Measurements from ENCODE around the gene PPP2R5A. TPM values are rescaled to one million over a fixed set of nuclear protein-coding genes. Genes with fewer than 3 reads are reported as not detected.
"Not testable (repeated sequence)": the region's sequence is repeated elsewhere in the genome, so short reads cannot be mapped to it uniquely, and the experiment has no call there.

Gene PPP2R5A
- total RNA-seq, 2 experiments from 2014 or later = 32.9 to 34.3 TPM

DNA sequence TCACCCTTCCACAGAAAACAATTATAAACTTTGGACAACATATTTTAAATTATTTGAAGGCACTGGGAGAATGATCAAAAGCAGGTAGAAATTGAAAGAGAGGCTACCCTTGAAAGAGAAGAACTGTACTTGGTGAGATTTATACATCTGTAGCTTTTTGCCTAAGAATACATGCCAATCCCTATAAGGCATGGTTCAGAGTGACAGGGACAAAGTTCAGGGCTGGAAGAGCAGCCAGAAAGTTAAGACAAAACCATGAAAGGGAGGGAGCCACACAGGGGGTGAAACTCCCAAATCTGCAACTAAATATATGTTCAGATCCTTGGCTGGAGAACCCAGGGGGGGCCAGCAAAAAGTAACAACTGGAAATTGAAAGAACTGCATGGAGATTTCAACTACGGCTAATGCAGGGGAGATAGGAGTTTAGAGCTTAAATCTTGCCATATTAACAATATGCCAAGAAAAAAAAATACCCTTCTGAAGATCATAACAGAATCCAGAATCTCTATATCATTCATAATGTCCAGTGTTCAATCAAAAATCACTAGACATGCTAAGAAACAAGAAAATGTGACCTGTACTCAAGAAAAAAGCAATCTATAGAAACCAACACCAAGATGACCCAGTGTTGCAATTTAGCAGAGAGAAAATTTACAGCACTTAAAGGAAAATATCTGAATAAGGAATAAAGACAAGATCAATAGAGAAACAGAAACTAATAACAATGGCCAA is 103.9 kb downstream of the PPP2R5A start:
- Mint-ChIP-seq H3K36me3 (peaks cover 59% of the 10 kb centered on the region), H3K27ac (no peak overlapping the region), H3K27me3 (no peaks in the 10 kb centered on the region), H3K4me1 (peaks cover 6% of the 10 kb centered on the region), H3K4me3 (no peak overlapping the region), H3K9me3 (peaks cover 17% of the 10 kb centered on the region)
- DNase-seq = no peak

DNA sequence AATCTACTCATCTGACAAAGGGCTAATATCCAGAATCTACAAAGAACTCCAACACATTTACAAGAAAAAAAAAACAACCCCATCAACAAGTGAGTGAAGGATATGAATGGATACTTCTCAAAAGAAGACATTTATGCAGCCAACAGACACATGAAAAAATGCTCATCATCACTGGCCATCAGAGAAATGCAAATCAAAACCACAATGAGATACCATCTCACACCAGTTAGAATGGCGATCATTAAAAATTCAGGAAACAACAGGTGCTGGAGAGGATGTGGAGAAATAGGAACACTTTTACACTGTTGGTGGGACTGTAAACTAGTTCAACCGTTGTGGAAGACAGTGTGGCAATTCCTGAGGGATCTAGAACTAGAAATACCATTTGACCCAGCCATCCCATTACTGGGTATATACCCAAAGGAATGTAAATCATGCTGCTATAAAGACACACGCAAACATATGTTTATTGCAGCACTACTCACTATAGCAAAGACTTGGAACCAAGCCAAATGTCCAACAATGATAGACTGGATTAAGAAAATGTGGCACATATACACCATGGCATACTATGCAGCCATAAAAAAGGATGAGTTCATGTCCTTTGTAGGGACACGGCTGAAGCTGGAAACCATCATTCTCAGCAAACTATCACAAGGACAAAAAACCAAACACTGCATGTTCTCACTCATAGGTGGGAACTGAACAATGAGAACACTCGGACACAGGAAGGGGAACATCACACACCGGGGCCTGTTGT is 110.6 kb downstream of the PPP2R5A start:
- H3K27ac Mint-ChIP-seq, H3K4me3 Mint-ChIP-seq, DNase-seq, H3K27me3 Mint-ChIP-seq, H3K4me1 Mint-ChIP-seq: not testable (repeated sequence)
- Mint-ChIP-seq H3K9me3 (peaks cover 29% of the 10 kb centered on the region), H3K36me3 (peaks cover 78% of the 10 kb centered on the region)

DNA sequence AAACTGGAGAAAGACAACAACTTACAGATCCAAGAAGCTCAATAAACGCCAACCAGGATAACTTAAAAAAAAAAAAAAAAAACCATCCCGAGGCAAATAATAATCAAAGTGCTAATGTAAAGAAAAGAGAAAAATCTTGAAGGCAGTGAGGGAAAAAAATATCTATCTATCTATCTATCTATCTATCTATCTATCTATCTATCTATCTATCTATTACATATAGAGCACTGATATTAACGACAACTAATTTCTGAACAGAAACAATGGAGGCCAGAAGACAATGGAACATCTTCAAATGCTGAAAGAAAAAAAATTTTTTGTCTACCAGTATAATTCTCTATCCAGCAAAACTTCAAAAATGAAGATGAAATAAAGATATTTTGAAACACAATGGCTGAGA is 111.4 kb downstream of the PPP2R5A start:
- DNase-seq = no peak
- H3K36me3 Mint-ChIP-seq = peaks cover 70% of the 10 kb centered on the region
- no peak overlapping the region for H3K4me3 Mint-ChIP-seq
- no peaks in the 10 kb centered on the region for H3K27me3 Mint-ChIP-seq
- H3K27ac Mint-ChIP-seq = no peak overlapping the region
- peaks cover 25% of the 10 kb centered on the region for H3K9me3 Mint-ChIP-seq
- H3K4me1 Mint-ChIP-seq = peaks cover 8% of the 10 kb centered on the region

GRCh38 chr1:212397171-212397570 is 112.0 kb downstream of the PPP2R5A start:
- peaks cover 8% of the 10 kb centered on the region for H3K4me1 Mint-ChIP-seq
- H3K9me3 Mint-ChIP-seq = peaks cover 21% of the 10 kb centered on the region
- no peaks in the 10 kb centered on the region for H3K27me3 Mint-ChIP-seq
- H3K27ac Mint-ChIP-seq = no peak overlapping the region
- H3K4me3 Mint-ChIP-seq = no peak overlapping the region
- H3K36me3 Mint-ChIP-seq = peaks cover 70% of the 10 kb centered on the region
- DNase-seq = no peak

DNA sequence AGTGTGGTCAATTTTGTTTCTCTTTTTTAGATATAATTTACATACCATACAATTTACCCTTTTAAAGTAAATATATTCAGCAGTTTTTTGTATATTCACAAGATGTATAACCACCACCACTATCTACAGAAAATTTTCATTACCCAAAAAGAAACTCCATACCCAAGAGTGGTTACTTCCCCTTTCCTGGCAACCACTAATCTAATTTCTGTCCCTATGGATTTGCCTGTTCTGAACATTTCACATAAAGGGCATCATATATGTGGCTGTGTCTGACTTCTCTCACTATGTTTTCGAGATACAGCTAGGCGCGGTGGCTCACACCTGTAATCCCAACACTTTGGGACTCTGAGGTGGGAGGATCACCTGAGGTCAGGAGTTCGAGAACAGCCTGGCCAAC is 115.8 kb downstream of the PPP2R5A start:
- Mint-ChIP-seq H3K4me3 (no peak overlapping the region), H3K27ac (no peak overlapping the region), H3K36me3 (peaks cover 62% of the 10 kb centered on the region), H3K4me1 (peaks cover 2% of the 10 kb centered on the region), H3K27me3 (no peaks in the 10 kb centered on the region), H3K9me3 (peaks cover 16% of the 10 kb centered on the region)
- no peak for DNase-seq

- H3K36me3 Mint-ChIP-seq = peaks cover 59% of the 10 kb centered on the region
- H3K27ac Mint-ChIP-seq = no peak overlapping the region
- H3K27me3 Mint-ChIP-seq = no peaks in the 10 kb centered on the region
- peaks cover 2% of the 10 kb centered on the region for H3K4me1 Mint-ChIP-seq
- no peak for DNase-seq
- no peak overlapping the region for H3K4me3 Mint-ChIP-seq
- peaks cover 7% of the 10 kb centered on the region for H3K9me3 Mint-ChIP-seq
Observed at GRCh38 chr1:212401838-212402582, 116.8 kb downstream of the PPP2R5A start.

DNA sequence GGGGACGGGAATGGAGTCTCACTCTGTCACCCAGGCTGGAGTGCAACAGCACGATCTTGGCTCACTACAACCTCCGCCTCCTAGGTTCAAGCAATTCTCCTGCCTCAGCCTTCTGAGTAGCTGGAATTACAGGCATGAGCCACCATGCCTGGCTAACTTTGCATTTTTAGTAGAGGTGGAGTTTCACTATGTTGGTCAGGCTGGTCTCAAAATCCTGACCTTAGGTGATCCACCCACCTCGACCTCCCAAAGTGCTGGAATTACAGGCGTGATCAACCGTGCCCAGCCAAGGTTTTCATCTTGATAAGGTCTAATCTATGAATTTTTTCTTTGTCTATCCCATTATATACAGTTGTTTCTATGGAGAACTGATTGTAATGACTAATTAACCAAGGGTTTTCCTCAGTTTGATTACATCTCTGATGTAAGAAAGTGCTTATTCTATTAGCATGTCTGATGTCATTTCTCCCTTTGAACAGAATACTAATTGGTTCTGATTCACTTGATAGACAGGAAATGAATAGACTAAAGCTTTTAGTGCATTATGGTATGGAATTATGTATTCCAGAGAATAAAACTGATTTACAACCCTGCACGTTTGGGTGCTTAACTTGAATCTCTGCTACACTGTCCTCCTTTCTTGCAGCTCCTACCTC is 117.6 kb downstream of the PPP2R5A start:
- H3K4me1 Mint-ChIP-seq = peaks cover 2% of the 10 kb centered on the region
- no peak overlapping the region for H3K4me3 Mint-ChIP-seq
- no peaks in the 10 kb centered on the region for H3K27me3 Mint-ChIP-seq
- peaks cover 59% of the 10 kb centered on the region for H3K36me3 Mint-ChIP-seq
- H3K27ac Mint-ChIP-seq = no peak overlapping the region
- no peak for DNase-seq
- H3K9me3 Mint-ChIP-seq = peaks cover 3% of the 10 kb centered on the region

GRCh38 chr1:212410231-212410820 is 125.1 kb downstream of the PPP2R5A start:
- H3K27me3 Mint-ChIP-seq = no peaks in the 10 kb centered on the region
- H3K4me1 Mint-ChIP-seq = peaks cover 22% of the 10 kb centered on the region
- no peaks in the 10 kb centered on the region for H3K9me3 Mint-ChIP-seq
- H3K4me3 Mint-ChIP-seq = no peak overlapping the region
- H3K36me3 Mint-ChIP-seq = peaks cover 48% of the 10 kb centered on the region
- DNase-seq = no peak
- no peak overlapping the region for H3K27ac Mint-ChIP-seq

Other genes starting within 250 kb of the PPP2R5A start
- gene INTS7, start 249.9 kb upstream of the PPP2R5A start, total RNA-seq = 10 to 100 TPM; 27.6 to 29.4 TPM
- gene DTL, start 249.7 kb upstream of the PPP2R5A start, total RNA-seq = 100 to 1,000 TPM; 101 to 104 TPM
- gene PACC1, start 129.5 kb downstream of the PPP2R5A start, total RNA-seq = 10 to 100 TPM; 12.7 to 13.9 TPM
- 10 to 100 TPM; 36.4 to 38.7 TPM for gene NENF, start 147.5 kb downstream of the PPP2R5A start, total RNA-seq